Pancreas (tissue), 10 donors: Measurements from ENCODE around the gene PDK2. TPM values are rescaled to one million over a fixed set of nuclear protein-coding genes. Genes with fewer than 3 reads are reported as not detected.

Source experiments
- ATAC-seq, 4 donors: fragments of 200-7000 bp; cut with Tn5 transposase; one replicate each; pipeline versions ENCODE4 v1.8.0 to v1.9.1; 2020; ENCODE audit warnings: mild to moderate bottlenecking in 4 of 4, moderate library complexity in 4 of 4
- DNase-seq, 6 donors: peaks; one replicate each; pipeline ENCODE4 v3.0.0-alpha.2; 2020
- FAIRE-seq: peaks from 2 replicates; lab custom pipeline; 2012; peaks lifted over from hg19 to GRCh38; lab: Jason Lieb, UNC
- H3K27ac ChIP-seq, 4 donors: fragments of 200-600 bp; sonication (generic); 1 replicate in 3 of 4; 2 replicates in 1 of 4; pipeline versions ENCODE4 v1.5.0 to v1.8.0; 2020
- H3K27me3 ChIP-seq, 4 donors: fragments of 200-600 bp; one replicate each; pipeline ENCODE4 v1.8.0; 2021
- H3K36me3 ChIP-seq, 3 donors: fragments of 200-600 bp; sonication (generic) in 1 of 3; one replicate each; pipeline versions ENCODE4 v1.5.0 to v1.8.0; 2020 to 2021
- H3K4me1 ChIP-seq, 3 donors: fragments of 200-600 bp; one replicate each; pipeline ENCODE4 v1.8.0; 2021
- H3K4me3 ChIP-seq, 4 donors: fragments of 200-600 bp; sonication (generic) in 2 of 4; one replicate each; pipeline versions ENCODE4 v1.5.0 to v1.8.0; 2020 to 2021
- H3K9me3 ChIP-seq, 4 donors: fragments of 200-600 bp; one replicate each; pipeline ENCODE4 v1.8.0; 2021
- CTCF ChIP-seq, 4 donors: fragments of 200-600 bp; sonication (generic) in 3 of 4; IDR thresholded peaks; one replicate each; pipeline versions ENCODE4 v1.5.0 to v1.8.0; 2021; ENCODE audit warnings: antibody characterized with exemption in 4 of 4
- WGBS, 2 donors: extraction: QIAGEN DNeasy Blood & Tissue Kit; methylation state at CpG; one replicate each; pipeline ENCODE4 v1.1.7; 2013; 5-methylcytosine and 5-hydroxymethylcytosine counted together
- intact Hi-C, 3 donors: fragments of 100-400 bp; cut with DNase I; formaldehyde crosslinking; loops; one replicate each; pipeline versions ENCODE4 v1.11.1 to v1.14.2; 2022
- polyA plus RNA-seq, 2 donors: library from polyadenylated mRNA; stranded (reverse); fragments of 200-250 nt; gene quantifications; one replicate each; pipeline ENCODE4 v1.2.3, GENCODE V29; 2013
- total RNA-seq, 6 donors: library from RNA; stranded (reverse); fragmentation: NEBNext Ultra II Directional in 4 of 6; extraction: Animal tissue kit (Norgen Biotek cat#: 25700) in 4 of 6; gene quantifications; one replicate each; pipeline versions ENCODE4 v1.2.1 to v1.2.4, GENCODE V29; 2021 to 2023
- donor health status: healthy with polysubstance abuse.
- donor health status: DM: no; HTN: no; CAD: no; lungs with moderate emphysema.
- donor health status: DM: no; HTN: no; CAD: no.
- donor health status: control.
- donor health status: control.
- donor health status: Bipolar disorder and iron deficiency.
- donor health status: DM: yes; HTN: yes; CAD: no.
- donor health status: DM: no; HTN: no; CAD: no.
- donor health status: DM: no; HTN: no; CAD: no.
- donor health status: DM: yes; HTN: yes; CAD: no.

PDK2 gene
- total and polyA plus RNA-seq, 8 donors, result 15.3 to 50.0 (median 29.1) TPM

- no peak for ATAC-seq
- FAIRE-seq, result no peak
- no peaks in the 10 kb centered on the region for H3K36me3 ChIP-seq
- peak in 1 of 6 donors; percentile 44 for DNase-seq
- 74 to 75% methylated on average over 7 of the region's 7 CpGs for WGBS, 2 donors
- TF ChIP-seq CTCF (IDR thresholded peaks at IDR 0.05), result no peak
- H3K4me1 ChIP-seq, result peaks cover 0 to 11% (median 5%) of the 10 kb centered on the region in 3 donors
- peak overlapping the region in 1 of 4 donors; percentile 86 for H3K27ac ChIP-seq
- intact Hi-C loops, result no loop called here
- no peak overlapping the region for H3K4me3 ChIP-seq
- no peaks in the 10 kb centered on the region for H3K9me3 ChIP-seq
- H3K27me3 ChIP-seq, result no peaks in the 10 kb centered on the region
These were observed 57.6 kb downstream of the PDK2 start for GRCh38 chr17:50152736-50153135.

GRCh38 chr17:50153650-50154575 is 58.8 kb downstream of the PDK2 start:
- ATAC-seq, result no peak
- intact Hi-C loops, result no loop called here
- peak in 4 of 6 donors; percentile 52 to 82 (median 76) for DNase-seq
- Histone ChIP-seq H3K9me3 (no peaks in the 10 kb centered on the region), H3K27me3 (no peaks in the 10 kb centered on the region), H3K36me3 (no peaks in the 10 kb centered on the region), H3K4me3 (no peak overlapping the region), H3K4me1 (peaks cover 0 to 11% (median 5%) of the 10 kb centered on the region in 3 donors), H3K27ac (no peak overlapping the region)
- WGBS, 2 donors, result 36 to 40% methylated on average over 16 of the region's 16 CpGs
- FAIRE-seq, result no peak
- no peak for TF ChIP-seq CTCF (IDR thresholded peaks at IDR 0.05)

- no peak for FAIRE-seq
- no peak overlapping the region for H3K27ac ChIP-seq
- H3K4me3 ChIP-seq, result no peak overlapping the region
- H3K36me3 ChIP-seq, result no peaks in the 10 kb centered on the region
- no peaks in the 10 kb centered on the region for H3K9me3 ChIP-seq
- intact Hi-C loops, result no loop called here
- no peak for TF ChIP-seq CTCF (IDR thresholded peaks at IDR 0.05)
- H3K27me3 ChIP-seq, result no peaks in the 10 kb centered on the region
- WGBS, 2 donors, result 30 to 52% methylated on average over 1 of the region's 1 CpG
- no peak for ATAC-seq
- peaks cover 0 to 11% (median 5%) of the 10 kb centered on the region in 3 donors for H3K4me1 ChIP-seq
- peak in 1 of 6 donors; percentile 7 for DNase-seq
These were observed 59.5 kb downstream of the PDK2 start for GRCh38 chr17:50154604-50155003.

GRCh38 chr17:50155115-50155819 is 60.1 kb downstream of the PDK2 start:
- Histone ChIP-seq H3K9me3 (no peaks in the 10 kb centered on the region), H3K36me3 (no peaks in the 10 kb centered on the region), H3K4me3 (no peak overlapping the region), H3K27ac (peak overlapping the region in 1 of 4 donors; percentile 48), H3K4me1 (peaks cover 0 to 11% (median 5%) of the 10 kb centered on the region in 3 donors), H3K27me3 (no peaks in the 10 kb centered on the region)
- FAIRE-seq (no peak), ATAC-seq (peak in 1 of 4 donors; percentile 22), DNase-seq (peak in 3 of 6 donors; percentile 38 to 67 (median 46))
- intact Hi-C loops, result no loop called here
- WGBS, 2 donors, result 48 to 56% methylated on average over 8 of the region's 8 CpGs
- TF ChIP-seq CTCF (IDR thresholded peaks at IDR 0.05), result no peak
